Sigmoid colon (tissue), 4 donors: ENCODE measurements around the gene BUB1.

Experiments
- CTCF ChIP-seq, 4 experiments: fragments of 450-650 bp in 3 of 4; fragments of 200-600 bp in 1 of 4; IDR thresholded peaks; one replicate each; pipeline ENCODE4 v1.5.1; 2016 to 2019; ENCODE audit warnings: antibody characterized with exemption in 4 of 4, mild to moderate bottlenecking in 3 of 4, moderate library complexity in 2 of 4
- POLR2A ChIP-seq, 2 donors: fragments of 450-650 bp; IDR thresholded peaks; one replicate each; pipeline ENCODE4 v1.6.1; 2016; ENCODE audit warnings: antibody characterized with exemption in 2 of 2, mild to moderate bottlenecking in 2 of 2, moderate library complexity in 2 of 2
- POLR2AphosphoS5 ChIP-seq, 4 donors: sonication (generic); formaldehyde crosslinking; IDR thresholded peaks; one replicate each; pipeline ENCODE4 v1.6.1; 2017; ENCODE audit warnings: antibody characterized with exemption in 4 of 4

GRCh38 chr2:110678457-110679336 is 834 bp upstream of the BUB1 start:
- no peak for TF ChIP-seq POLR2A (IDR thresholded peaks at IDR 0.05)
- no peak for TF ChIP-seq CTCF (IDR thresholded peaks at IDR 0.05)
- no peak for TF ChIP-seq POLR2AphosphoS5 (IDR thresholded peaks at IDR 0.05)
